ENCODE measurements around the gene MANSC1.

MANSC1 gene

DNA sequence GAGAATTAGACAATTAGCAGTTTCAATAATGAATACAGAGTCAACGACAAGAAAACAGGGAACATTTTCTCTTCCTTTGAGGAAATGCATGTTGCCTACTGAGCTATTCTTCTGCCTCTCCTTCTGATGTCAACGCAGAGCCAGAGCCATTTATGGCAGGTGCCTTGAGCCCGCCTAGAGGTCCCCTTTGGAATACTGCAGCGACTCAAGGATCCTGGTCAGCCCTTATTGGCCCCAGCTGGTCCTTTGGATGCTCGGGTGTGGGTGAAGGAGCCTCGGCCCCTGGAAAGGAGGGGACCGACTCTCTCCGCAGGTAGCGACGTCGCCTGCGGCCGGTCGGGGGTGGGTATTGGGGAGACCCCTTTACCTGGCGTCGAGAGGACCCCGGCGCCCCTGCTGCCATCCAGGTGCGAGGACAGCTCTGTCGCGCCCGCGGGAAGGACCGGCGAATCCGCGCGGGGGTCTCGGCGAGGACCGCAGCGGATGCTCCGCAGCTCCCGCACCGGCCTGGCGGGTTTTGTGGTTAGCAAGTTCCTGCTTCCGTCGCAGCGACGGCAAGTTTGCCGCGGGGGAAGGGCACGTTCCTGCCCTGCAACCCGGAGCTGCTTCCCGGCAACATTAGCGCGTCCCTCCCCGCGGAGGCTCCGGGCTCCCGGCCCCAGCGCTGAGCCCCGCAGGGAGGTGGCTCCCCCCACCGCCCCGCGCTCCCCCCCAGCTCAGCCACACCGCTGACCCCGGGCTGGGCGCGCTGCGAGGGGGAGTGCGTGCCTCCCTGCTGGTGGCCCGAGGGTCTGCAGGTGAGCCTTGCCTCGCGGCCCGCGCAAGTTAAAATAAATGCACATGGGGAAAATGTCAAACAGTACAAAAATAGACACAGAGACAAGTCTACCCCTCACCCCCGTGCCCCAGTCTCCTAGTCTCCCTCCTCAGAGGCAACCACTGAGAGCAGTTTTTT lies at the start of gene MANSC1:
Gene MANSC1 (minus strand): TSS at position 532 of the 955 bp plus-strand sequence. CDS start 6,928 bp downstream, outside the sequence.
- DNase-seq: no peak

DNA sequence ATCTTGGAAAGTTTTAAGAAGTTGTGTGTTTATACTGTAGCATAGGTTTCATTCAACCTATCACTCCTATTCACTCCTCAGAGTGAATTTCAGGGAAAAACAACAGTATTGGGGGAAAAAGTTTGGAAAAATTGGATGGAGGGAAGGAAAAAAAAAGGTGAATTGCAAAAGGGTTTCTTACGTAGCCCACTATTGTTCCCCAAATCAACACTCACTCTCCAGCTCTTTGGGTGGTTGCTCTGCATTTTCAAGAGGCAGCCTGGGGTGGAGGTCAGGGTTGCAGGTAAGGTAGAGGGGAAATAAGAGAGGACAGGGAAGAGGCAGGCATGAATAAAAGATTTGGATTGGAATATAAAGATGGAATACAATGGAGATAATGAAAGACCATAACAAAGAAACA lies 49.1 kb upstream of the MANSC1 start:
- no peak for DNase-seq

DNA sequence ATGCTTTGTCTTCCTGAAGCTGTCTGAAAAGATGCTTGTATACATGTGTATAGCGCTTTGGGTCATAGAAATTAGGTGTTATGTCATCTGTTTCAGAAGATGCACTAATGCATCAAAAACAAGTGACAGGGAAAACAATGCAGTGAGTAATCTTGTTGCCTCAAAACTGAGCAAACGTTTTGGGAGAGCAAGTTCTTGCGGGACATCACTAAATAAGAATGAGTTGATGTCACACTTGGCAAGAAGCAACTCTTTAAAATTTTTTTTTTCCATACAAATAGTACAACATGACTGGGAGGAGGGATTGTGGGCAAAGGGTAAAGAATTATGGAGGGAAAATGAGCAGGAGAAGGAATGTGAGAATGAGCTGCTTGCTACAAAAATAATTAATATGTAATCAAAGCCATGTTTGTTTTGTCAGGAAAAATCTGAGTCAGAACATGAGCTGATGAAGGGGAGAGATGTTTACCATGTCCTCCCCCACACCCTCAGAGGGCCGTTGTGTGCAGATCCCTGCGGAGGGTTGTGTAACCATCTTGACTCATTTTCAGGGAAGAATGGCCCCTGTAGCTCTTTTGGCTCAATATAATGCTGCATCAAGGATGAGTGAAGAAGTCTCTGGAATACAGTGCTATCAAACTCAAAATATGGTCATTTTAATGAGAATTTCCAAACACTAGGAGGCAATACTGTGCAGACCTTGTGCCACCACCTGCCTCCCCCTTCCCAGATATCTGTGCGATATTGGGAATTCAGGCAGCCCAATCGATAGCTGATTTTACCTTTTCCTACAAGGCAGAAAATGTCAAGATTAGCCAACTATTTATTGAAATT lies 48.2 kb upstream of the MANSC1 start:
- DNase-seq: peak; percentile 96

DNA sequence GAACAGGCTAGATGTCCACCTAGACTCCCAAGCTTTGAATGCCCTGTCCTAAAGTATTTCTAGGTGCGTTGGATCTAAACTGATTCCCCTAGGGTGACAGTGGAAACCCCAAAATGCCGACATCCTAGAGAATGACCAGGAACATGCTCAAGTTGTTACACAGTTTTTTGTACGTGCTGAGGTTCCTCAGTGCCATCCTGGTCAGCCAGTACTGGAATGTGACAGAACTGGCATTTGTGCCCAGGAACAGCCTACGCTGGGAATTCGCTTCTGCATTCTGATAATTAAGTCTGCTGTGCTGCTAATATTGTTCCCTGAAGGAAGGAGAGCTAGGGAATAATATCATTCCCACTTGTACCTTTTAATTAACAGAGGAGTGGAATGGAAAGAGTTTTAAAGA lies 47.1 kb upstream of the MANSC1 start:
- DNase-seq: no peak

DNA sequence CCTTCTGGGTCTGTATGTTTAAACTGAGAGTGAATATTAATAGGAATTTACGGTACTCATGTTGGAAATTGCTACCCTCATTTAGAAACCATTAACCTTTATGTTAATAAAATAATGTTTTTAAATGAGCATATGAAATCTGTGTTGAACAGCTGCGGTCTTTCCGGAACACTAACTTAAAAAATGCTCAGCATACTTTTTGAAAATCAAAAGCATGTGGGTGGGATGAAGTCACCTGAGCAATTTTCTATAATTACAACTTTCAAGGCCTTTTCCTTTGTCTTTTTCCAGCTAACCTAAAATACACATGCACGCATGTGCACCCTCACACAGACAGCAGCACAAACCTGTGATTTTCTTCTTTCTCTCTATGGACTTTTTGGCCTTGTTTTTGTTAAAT lies 46.7 kb upstream of the MANSC1 start:
- no peak for DNase-seq

DNA sequence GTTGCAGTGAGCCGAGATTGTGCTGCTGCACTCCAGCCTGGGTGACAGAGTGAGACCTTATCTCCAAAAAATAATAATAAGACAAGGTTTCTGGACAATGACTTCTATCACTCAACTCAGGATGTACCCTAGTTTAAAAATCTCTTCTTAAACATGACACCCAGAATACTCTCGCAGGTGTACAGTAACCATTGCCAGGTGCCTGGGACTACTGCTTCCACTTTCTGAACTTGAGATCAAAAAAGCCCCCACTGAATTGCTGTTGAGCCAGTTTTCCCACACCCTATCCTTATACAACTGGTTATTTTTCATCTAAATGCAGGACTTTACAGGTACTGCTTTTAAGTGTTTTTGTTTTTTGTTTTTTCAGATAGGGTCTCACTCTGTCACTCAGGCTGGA lies 43.1 kb upstream of the MANSC1 start:
- DNase-seq: no peak

DNA sequence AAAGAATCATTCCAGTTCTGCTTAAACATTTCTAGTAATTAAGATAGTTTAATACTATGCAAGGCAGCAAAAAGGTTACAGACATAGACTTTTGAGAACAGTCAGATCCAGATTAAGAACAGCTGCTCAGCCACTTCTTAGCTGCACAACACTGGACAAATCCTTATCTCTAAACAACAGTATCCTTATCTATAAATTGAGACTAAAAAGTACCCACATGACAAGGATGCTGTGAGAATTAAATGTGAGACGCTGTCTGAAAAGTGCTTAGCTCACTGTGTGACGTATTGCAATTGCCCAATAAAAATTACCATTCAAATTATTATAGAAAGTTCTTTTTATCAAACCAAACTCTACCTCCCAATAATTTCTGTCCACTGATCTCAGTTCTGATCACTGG lies 42.4 kb upstream of the MANSC1 start:
- DNase-seq: no peak

DNA sequence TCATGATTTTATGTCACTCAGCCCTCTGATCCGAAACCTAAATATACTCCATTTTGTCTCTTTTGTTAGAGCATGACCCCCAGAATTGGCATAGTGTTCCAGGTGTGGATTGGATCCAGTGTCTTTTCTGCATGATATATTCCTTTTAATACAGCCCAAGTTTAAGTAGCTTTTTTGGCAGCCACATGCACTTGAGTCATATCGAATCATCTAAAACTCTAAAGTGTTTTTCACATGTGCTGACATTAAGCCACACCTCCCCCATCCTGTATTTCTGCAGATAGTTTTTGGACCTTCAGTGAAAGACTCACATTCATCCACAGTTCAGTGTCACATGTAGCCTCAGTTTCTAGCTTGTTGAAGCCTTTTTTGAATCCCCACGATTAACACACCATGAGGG lies 37.5 kb upstream of the MANSC1 start:
- DNase-seq: peak; percentile 40

DNA sequence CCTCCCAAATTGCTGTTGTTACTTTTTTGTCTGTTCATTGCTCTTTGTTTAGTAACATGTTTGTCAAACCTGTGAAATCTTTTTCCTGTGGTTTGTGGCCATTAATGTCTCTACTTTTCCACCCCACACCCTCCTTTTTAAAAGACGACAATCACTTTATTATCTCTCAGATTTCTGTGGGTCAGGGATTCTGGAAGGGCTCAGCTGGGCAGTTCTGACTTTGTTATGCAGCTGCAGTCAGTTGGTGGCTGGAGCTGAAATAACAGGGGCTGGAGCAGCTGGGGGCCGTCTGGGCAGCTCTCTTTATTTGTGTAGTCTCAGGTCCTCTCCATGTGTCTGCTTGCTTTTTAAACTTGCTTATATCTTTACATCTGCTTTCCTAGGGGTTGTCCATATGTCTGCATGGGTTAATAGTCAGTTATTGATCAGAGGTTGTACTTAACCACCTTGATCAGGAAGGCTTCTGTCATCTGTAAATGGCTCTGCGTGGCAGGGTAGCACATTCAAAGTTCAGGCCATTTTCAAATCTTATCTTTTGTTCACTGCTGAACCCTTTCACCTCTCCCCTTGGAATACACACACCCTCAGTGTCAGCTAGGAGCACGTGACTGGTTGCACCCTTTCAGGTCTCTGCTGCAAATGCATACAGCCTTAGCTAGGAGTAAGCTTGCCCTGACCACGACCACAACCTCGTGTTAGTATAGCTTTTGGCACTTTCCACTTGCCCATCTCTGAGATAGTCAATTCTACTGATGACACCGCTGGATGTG lies 34.7 kb upstream of the MANSC1 start:
- DNase-seq: no peak

DNA sequence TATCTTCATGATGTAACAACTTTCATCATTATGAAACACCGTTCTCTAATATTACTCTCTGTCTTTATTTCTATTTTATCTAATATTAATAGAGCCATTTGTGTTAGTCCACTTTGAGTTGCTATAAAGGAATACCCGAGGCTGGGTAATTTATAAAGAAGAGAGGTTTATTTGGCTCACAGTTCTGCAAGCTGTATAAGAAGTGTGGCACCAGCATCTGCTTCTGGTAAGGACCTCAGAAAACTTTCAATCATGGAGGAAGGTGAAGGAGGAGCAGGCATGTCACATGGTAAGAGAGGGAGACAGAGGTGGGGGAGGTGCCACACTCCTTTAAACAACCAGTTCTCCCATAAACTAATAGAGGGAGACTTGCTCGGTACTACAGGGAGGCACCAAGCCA lies 31.9 kb upstream of the MANSC1 start:
- DNase-seq: no peak

DNA sequence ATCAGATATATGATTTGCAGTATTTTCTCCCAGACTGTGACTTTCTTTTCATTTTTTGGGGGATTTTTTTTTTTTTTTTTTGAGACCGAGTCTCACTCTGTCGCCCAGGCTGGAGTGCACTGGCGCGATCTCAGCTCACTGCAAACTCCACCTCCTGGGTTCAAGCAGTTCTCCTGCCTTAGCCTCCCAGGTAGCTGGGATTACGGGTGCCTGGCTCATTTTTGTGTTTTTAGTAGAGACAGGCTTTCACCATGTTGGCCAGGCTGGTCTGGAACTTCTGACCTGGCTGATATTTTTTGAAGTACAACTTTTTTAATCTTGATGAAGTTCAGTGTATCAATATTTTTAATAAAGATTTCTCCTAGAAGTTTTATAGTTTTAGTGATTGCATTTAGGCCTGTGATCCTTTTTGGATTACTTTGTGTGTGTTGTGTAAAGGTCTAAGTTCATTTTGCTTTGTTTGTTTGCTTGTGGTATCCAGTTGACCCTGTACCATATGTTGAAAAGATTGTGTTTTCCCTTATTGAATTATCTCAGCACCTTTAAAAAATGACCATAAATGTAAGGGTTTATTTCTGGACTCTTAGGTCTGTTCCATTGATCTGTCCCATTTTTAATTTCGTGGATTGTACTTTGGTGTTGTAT lies 31.0 kb upstream of the MANSC1 start:
- no peak for DNase-seq

DNA sequence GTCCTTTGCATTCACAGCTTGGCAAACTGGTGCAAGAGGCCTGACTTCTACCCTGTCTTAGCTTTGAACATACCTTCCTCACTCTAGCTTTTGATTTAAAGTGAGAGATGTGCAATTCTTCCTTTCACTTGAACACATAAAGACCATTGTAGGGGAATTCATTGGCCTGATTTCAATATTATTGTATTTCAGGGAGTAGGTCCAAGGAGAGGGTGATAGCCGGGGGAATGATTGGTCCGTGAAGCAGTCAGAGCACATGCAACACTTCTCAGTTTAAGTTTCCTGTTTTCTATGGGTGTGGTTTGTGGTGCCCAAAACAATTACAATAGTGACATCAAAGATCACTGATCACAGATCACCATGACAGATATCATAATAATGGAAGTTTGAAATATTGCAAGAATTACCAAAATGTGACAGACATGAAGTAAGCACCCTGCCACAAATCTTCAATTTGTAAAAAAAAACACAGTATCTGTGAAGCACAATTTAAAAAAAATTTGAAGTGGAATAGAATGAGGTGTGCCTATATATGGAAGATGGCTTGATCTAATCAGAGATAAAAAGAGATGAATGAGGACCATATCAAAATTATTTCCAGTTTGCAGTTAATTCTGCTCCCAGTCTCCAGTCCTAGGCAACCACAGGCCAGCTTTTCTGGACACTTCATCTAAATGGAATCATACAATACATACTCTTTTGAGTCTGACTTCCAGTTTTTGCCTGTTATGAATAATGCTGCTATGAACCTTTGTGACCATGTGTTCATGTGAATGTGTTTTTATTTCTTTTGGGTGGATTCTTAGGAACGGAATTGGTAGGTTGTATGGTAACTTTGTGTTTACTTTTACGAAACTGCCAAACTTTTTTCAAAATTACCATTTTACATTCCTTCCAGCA lies 30.0 kb upstream of the MANSC1 start:
- DNase-seq: no peak

DNA sequence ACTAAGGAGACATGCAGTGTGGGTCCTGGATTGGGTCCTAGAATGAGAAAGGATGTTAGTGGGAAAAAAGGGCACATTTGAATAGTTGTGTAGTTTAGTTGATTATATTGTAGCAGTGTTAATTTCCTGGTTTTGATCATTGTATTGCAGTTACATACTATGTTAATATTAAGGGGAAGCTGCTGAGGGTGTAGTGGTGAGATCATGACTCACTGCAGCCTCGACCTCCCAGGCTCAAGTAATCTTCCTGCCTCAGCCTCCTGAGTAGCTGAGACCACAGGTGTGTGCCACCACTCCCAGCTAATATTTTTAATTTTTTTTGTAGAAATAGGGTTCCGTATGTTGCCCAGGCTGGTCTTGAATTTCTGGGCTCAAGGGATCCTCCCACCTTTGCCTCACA lies 28.6 kb upstream of the MANSC1 start:
- DNase-seq: no peak

DNA sequence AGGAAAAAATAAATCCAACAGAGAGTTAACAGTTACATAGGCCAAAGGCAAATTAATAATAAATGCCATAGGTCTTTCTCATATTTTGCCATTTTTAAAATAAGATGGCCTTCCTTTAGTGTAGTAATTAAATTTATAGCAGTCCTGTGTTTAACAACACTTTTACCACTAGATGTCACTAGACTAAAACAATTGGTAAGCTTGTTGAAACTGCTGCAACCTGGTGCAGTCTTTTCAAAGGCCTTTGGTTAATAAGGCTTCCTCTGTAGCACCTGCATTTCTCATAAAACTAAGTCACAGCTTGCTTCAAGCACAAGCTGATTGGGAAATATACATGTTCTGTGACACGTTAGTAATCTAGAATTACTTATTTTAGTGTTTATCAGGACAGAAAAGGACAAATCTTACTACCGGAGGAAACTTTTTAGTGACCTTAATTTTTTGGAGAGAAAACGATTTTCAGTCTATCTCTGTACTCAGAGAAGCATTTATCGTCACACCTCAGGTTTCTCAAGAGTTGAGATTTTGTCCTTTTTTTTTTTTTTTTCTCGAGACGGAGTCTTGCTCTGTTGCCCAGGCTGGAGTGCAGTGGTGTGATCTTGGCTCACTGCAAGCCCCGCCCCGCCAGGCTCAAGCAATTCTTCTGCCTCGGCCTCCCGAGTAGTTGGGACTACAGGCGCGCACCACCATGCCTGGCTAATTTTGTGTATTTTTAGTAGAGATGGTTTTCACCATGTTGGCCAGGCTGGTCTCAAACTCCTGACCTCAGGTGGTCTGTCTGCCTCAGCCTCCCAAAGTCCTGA lies 26.8 kb upstream of the MANSC1 start:
- DNase-seq: peak; percentile 57

DNA sequence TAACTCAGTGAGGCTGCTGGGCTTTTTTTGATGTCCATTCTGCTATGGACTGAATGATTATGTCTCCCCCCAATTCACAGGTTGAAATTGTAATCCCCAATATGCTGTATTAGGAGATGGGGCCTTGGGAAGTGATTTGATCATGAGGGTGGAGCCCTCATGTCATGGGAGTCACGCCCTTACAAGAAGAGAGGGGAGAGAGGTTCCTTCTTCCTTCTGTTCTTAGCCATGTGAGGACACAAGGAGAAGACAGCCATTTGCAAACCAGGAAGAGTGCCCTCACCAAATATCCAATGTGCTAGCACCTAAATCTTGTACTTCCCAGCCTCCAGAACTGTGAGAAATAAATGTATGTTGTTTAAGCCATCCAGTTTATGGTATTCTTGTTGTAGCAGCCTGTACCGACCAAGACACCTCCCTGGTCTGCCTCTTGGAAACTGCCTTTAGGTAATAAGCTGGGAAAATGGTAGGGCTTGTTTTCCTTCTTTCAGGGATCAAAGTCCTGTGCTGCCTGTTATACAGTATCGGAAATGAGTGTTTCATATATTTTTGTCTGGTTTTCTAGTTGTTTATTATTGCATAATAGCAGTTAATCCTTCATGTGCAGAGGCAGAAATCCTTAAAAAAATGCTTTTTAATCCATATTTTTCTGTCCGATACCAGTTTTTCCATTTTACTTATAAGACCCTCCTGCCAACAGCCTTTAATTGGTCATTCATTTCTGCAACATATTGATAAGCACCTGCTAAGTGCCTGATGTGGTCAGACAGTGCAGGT lies 23.1 kb upstream of the MANSC1 start:
- DNase-seq: no peak

DNA sequence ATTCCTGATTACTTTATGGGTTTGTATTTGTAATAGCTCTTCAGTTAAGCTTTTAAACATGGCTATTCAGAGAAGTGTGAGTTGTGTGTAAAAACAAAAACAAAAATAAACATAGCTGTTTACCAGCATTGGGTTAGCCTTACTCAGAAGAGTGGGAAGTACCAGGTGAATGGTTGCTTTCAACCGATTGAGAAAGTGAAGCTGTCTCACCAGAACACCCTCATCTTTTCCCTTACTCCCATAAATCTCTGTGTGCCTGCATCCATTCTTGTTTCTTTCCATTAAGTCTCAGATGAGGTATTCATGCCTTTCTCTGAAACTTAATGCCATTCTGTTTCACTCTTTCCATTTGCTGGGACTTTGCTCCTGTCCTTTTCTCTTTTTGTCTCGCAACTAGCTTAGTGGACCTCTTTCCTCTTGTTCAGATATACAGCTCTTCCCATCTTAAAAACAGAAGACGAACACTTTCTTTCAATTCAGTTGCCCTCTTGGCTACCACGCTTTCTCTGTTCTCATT lies 17.5 kb upstream of the MANSC1 start:
- DNase-seq: no peak

DNA sequence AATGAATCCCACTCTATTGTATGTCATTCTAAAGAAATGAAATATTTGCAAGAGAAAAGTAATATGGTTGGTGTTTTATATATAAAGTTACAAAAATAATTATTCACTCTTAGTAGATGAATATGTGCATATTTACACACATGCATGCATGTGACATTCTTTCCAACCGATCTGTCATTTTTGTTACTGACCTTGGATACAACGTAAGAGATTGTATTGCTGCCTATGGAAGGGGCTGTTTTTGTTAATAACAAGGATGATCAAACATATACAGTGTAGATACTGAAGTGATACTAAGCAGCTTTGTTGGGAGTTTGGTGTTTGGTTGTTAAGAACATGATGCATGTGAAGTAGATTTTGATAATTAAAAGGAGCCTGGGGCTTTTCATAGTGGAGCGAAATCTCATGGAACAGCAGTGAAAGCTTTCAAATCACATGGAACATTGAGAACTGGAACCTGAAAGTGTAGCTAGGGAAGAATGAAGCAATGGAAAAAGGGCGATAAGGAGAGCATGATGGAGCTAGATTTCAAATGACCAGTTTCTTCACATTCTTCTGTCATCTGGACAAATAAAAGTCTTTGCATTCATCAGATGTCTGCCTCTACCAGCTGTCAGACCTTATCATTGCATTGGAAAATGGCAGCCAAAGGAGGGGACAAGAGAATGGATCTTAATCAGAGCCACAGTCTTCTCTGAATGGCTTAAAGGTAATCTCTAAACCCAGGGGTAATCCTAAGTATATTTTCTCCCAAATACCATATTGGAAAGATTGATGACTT lies 16.8 kb upstream of the MANSC1 start:
- DNase-seq: no peak

DNA sequence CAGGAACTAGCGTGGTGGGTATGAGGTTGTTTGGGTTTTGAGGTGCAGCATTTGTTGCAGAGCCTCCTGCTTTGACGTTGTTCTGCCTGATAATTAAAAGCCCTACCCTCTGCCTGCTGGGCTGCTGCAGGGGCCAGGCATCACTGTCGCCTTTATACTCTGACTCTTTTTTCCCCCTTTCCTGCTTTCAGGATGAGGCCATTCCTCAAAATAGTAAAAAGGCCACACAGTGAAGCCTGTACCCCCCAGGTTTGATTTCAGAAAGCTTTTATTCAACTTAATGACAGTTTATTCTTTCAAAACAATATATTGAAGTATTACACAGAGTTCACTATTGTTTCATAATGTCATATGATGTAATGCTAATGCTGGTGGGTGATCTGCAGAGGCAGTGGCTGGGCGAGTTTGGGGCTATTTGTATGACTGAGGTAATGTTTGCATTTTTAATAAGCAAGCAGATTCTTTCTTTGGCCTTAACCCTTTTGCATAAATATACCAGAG lies 15.9 kb upstream of the MANSC1 start:
- DNase-seq: no peak

DNA sequence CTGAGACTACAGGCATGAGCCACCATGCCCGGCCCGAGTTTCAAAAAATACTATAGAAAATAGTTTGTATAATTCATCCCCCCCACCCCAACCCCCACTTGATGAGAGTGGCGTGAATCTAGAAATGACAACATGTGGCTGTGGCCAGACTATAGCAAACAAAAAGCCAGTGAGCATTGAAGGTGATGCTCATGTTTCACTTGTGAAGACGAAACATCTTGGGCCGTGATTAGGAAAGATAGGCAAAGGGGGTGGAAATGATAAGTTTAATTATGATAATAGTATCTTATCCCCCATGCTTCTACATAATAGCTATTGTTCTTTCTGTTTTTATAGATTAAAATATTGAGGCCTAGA lies 15.4 kb upstream of the MANSC1 start:
- no peak for DNase-seq

Measured in NCI-H226 (cell line).